Measurements from ENCODE around the gene SLC38A3.

Gene SLC38A3

DNA sequence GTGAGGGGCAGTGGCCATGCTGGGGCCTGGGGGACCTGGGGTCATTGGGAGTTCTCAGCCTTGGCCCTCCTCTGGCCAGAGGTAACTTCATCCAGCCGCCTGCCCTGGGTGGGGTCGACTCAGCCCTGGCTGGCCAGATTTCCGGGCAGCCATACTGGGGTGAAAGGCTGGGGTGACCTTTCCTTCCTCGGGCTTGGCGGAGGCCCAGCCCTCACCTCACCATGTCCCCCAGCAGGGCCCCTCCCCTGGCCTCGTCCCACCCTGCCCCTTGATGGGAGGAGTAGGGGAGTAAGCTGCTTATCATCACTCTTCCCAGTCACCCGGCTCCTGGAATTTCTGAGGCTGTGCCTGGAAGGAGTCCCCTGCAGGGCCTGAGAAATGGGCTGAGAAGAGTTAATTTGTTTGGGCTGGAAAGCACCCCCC lies 44.5 kb upstream of the SLC38A3 start:
- Histone ChIP-seq H3K36me3 (ENCODE audit: insufficient read depth, insufficient read length, low read length) (peaks cover 42% of the 10 kb centered on the region), H3K4me3 (ENCODE audit: insufficient read length, low read depth) (no peak overlapping the region), H3K4me1 (ENCODE audit: insufficient read depth, insufficient read length) (peaks cover 41% of the 10 kb centered on the region), H3K9me3 (ENCODE audit: insufficient read depth, low read length) (no peaks in the 10 kb centered on the region), H3K9ac (ENCODE audit: insufficient read length, low read depth) (no peak overlapping the region), H3K27me3 (ENCODE audit: insufficient read depth, insufficient read length) (peaks cover 4% of the 10 kb centered on the region)
- DNase-seq (ENCODE audit: low read depth, low spot score), result no peak
- TF ChIP-seq YY1 (IDR thresholded peaks at IDR 0.05; ENCODE audit: insufficient read depth, insufficient read length) (no peak), ZNF274 (IDR thresholded peaks at IDR 0.05; ENCODE audit: low read depth, low read length) (no peak), SUZ12 (IDR thresholded peaks at IDR 0.05; ENCODE audit: extremely low read depth, insufficient read depth, insufficient read length) (no peak)

DNA sequence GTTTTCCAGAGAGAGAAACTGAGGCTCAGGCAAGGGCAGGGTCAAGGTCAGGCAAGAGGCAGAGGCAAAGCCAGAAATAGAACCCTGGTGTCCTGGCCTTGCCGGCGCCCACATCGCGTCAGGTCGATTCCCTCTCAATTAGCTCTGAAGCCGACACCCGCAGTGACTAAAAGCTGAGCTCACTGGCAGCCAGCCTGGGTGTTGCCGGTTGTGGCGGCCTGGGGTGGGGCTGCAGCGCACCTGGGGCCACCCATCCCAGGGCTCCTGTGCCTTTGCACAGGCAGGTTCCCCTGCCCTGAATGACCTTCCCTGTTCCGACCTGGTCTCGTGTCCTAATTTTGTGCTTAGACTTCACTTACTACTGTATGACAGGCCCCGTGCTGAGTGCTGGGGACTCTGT lies 43.8 kb upstream of the SLC38A3 start:
- H3K27me3 ChIP-seq (ENCODE audit: insufficient read depth, insufficient read length), result no peaks in the 10 kb centered on the region
- no peak overlapping the region for H3K4me3 ChIP-seq (ENCODE audit: insufficient read length, low read depth)
- H3K9ac ChIP-seq (ENCODE audit: insufficient read length, low read depth), result no peak overlapping the region
- peaks cover 42% of the 10 kb centered on the region for H3K36me3 ChIP-seq (ENCODE audit: insufficient read depth, insufficient read length, low read length)
- no peak for DNase-seq (ENCODE audit: low read depth, low spot score)
- TF ChIP-seq ZNF274 (IDR thresholded peaks at IDR 0.05; ENCODE audit: low read depth, low read length), result no peak
- no peak for TF ChIP-seq SUZ12 (IDR thresholded peaks at IDR 0.05; ENCODE audit: extremely low read depth, insufficient read depth, insufficient read length)
- TF ChIP-seq YY1 (IDR thresholded peaks at IDR 0.05; ENCODE audit: insufficient read depth, insufficient read length), result no peak
- H3K4me1 ChIP-seq (ENCODE audit: insufficient read depth, insufficient read length), result peaks cover 43% of the 10 kb centered on the region
- H3K9me3 ChIP-seq (ENCODE audit: insufficient read depth, low read length), result no peaks in the 10 kb centered on the region

DNA sequence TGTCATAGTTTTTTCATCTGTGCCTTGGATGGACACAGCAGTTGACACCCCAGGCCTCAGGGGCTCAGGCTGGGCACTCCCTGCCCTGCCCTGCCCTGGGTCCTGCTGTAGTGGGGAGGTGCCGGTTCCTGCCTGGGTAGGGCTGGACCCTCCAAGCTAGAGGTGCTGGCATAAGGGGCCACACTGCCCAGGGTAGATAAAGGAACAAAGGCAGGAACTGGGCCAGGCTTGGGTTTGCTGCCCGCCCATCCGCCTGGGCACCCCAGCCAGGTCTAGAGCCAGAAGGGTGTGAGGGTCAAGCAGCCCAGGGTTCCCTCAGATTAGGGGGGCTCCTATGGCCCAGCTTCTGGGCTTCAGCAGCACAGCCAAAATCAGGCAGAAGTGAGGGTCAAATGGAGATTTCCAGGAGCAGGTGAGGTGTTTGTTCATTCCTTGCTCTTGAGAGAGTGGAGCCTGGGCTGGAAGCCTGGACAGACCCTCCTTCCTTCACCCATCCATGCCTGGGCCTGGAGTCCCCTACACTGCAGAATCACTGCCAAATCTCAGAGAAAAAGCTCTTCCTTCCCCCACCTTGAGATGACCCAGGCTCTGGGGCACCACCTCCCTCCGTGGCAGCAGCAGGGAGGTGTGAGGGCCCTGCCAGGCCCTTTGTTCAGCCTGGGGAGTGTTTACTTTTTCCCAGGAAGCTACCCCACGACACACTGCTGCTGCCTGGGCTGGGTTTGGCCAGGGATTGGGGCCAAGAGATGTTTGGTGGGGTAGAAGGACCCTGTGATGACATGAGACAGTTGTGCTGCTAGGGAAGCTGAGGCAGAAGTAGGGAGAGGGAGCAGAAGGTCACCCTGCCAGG lies 42.8 kb upstream of the SLC38A3 start:
- Histone ChIP-seq H3K9me3 (ENCODE audit: insufficient read depth, low read length) (no peaks in the 10 kb centered on the region), H3K4me1 (ENCODE audit: insufficient read depth, insufficient read length) (peaks cover 44% of the 10 kb centered on the region), H3K4me3 (ENCODE audit: insufficient read length, low read depth) (no peak overlapping the region), H3K27me3 (ENCODE audit: insufficient read depth, insufficient read length) (no peaks in the 10 kb centered on the region), H3K9ac (ENCODE audit: insufficient read length, low read depth) (peak overlapping the region; percentile 22), H3K36me3 (ENCODE audit: insufficient read depth, insufficient read length, low read length) (peaks cover 42% of the 10 kb centered on the region)
- TF ChIP-seq ZNF274 (IDR thresholded peaks at IDR 0.05; ENCODE audit: low read depth, low read length), result no peak
- no peak for TF ChIP-seq YY1 (IDR thresholded peaks at IDR 0.05; ENCODE audit: insufficient read depth, insufficient read length)
- TF ChIP-seq SUZ12 (IDR thresholded peaks at IDR 0.05; ENCODE audit: extremely low read depth, insufficient read depth, insufficient read length), result no peak
- DNase-seq (ENCODE audit: low read depth, low spot score), result no peak

DNA sequence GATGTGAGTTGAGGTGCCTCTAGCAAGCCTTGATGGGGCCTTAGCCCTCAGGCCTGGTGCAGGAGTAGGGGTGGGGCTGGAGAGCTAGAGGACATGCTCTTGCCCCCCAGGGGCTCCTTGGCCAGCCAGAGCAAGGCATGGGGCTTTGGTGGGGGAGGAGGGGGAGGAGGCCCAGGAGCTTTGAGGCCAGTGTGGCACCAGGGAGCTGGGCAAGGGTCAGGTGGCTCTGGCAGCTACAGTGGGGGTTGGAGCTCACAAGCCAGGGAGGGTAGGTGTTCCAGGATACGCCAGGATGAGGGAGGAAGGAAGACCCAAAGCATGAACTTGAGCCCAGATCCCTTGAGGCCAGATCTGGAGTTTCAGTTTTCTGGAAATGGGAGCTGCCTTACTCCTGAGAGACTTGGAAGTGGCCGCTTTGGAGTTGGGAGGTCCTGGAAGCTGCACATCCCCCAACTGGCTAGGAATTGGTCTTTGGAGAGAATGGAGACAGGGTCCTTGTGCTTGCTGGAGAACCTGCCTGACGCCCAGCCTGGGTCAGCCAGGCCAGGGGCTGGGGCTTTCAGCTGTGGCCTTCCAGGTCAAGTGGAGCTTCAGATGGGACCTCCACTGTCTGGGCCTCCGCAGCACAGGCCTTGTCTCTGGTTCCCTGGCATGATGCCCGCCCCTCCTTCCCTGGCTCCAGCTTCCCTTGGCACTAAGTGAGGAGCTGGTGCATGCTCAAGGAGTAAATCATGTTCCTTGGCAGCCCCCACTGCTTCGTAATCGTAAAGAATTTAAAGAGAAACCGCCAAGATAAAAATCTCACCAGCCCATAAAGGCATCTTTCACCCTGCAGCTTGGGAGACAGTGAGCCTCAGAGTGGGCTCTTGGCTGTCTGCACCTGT lies 41.3 kb upstream of the SLC38A3 start:
- no peaks in the 10 kb centered on the region for H3K9me3 ChIP-seq (ENCODE audit: insufficient read depth, low read length)
- no peaks in the 10 kb centered on the region for H3K27me3 ChIP-seq (ENCODE audit: insufficient read depth, insufficient read length)
- DNase-seq (ENCODE audit: low read depth, low spot score), result no peak
- H3K9ac ChIP-seq (ENCODE audit: insufficient read length, low read depth), result no peak overlapping the region
- peaks cover 42% of the 10 kb centered on the region for H3K36me3 ChIP-seq (ENCODE audit: insufficient read depth, insufficient read length, low read length)
- TF ChIP-seq SUZ12 (IDR thresholded peaks at IDR 0.05; ENCODE audit: extremely low read depth, insufficient read depth, insufficient read length) (no peak), ZNF274 (IDR thresholded peaks at IDR 0.05; ENCODE audit: low read depth, low read length) (no peak), YY1 (IDR thresholded peaks at IDR 0.05; ENCODE audit: insufficient read depth, insufficient read length) (no peak)
- H3K4me1 ChIP-seq (ENCODE audit: insufficient read depth, insufficient read length), result peaks cover 31% of the 10 kb centered on the region
- no peak overlapping the region for H3K4me3 ChIP-seq (ENCODE audit: insufficient read length, low read depth)

DNA sequence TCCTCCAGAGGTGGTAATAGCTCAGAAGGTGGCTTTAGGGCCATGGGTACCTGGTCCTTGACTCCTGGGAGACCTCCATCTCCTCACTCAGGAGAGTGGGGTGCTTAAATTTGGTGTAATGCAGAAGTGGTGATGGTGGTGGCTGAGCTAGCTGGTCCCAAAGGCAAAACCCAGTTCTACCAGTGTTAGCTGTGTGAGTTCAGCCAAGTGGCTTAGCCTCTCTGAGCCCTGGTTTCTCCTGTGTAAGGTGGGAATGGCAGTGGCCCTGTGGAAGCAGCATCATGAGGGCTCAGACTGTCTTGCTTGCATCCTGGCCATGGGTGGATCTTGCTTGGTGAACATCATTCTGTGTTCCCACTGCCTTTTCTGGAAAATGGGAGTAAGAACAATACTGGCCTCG lies 40.6 kb upstream of the SLC38A3 start:
- no peak for TF ChIP-seq YY1 (IDR thresholded peaks at IDR 0.05; ENCODE audit: insufficient read depth, insufficient read length)
- no peak for TF ChIP-seq SUZ12 (IDR thresholded peaks at IDR 0.05; ENCODE audit: extremely low read depth, insufficient read depth, insufficient read length)
- no peak for TF ChIP-seq ZNF274 (IDR thresholded peaks at IDR 0.05; ENCODE audit: low read depth, low read length)
- H3K9me3 ChIP-seq (ENCODE audit: insufficient read depth, low read length), result no peaks in the 10 kb centered on the region
- no peaks in the 10 kb centered on the region for H3K27me3 ChIP-seq (ENCODE audit: insufficient read depth, insufficient read length)
- no peak overlapping the region for H3K4me3 ChIP-seq (ENCODE audit: insufficient read length, low read depth)
- DNase-seq (ENCODE audit: low read depth, low spot score), result no peak
- H3K4me1 ChIP-seq (ENCODE audit: insufficient read depth, insufficient read length), result peaks cover 26% of the 10 kb centered on the region
- no peak overlapping the region for H3K9ac ChIP-seq (ENCODE audit: insufficient read length, low read depth)
- peaks cover 40% of the 10 kb centered on the region for H3K36me3 ChIP-seq (ENCODE audit: insufficient read depth, insufficient read length, low read length)

DNA sequence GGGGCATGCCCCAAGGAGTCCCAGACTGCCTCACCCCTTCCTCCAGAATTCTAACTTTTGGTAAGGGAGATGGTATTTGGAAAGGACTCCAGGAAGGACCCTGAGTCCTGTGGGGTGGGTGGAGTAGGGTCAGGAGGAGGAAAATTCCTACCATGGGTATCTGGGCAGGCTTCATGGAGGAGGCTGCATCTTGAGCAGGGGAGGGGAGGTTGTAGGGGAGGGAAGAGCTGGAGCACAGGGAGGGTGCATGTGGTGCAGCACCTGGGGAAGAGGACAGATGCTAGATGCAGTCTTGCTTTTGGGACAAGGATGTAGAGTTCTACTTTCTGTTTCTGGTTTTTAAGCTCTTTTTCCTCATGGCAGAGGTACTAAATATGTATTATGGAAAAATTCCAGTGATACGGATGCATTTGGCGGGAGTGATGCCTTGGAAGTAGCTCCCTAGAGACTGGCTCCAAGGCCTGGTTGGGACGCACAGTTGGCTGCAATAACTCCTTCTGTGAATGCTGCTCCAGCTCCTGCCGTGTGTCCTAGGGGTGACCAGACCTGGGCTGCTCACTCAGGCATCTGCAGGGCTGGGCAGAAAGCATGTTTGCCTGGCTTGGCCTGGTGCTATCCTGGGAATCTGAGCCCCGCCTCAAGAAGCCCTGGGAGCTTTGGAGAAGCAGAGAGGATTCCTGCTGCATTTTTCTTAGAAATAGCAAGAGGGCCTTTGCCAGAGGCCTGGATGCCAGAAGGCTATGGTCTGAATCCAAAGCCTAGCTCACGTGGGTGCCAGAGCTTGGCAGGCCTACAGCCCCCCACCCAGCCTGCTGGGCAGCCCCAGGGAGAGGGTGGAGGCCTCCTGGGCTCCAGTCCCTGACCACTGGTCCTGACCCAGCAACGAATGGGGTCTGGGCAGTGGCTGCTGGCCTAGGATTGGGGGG lies 39.8 kb upstream of the SLC38A3 start:
- Histone ChIP-seq H3K36me3 (ENCODE audit: insufficient read depth, insufficient read length, low read length) (peaks cover 33% of the 10 kb centered on the region), H3K4me1 (ENCODE audit: insufficient read depth, insufficient read length) (peaks cover 29% of the 10 kb centered on the region), H3K9ac (ENCODE audit: insufficient read length, low read depth) (peak overlapping the region; percentile 29), H3K27me3 (ENCODE audit: insufficient read depth, insufficient read length) (no peaks in the 10 kb centered on the region), H3K4me3 (ENCODE audit: insufficient read length, low read depth) (no peak overlapping the region), H3K9me3 (ENCODE audit: insufficient read depth, low read length) (no peaks in the 10 kb centered on the region)
- TF ChIP-seq SUZ12 (IDR thresholded peaks at IDR 0.05; ENCODE audit: extremely low read depth, insufficient read depth, insufficient read length), result no peak
- TF ChIP-seq YY1 (IDR thresholded peaks at IDR 0.05; ENCODE audit: insufficient read depth, insufficient read length), result no peak
- no peak for TF ChIP-seq ZNF274 (IDR thresholded peaks at IDR 0.05; ENCODE audit: low read depth, low read length)
- DNase-seq (ENCODE audit: low read depth, low spot score), result no peak

All from NT2/D1 (cell line).